ENCODE results near the gene B4GALT4. TPM values are rescaled to one million over a fixed set of nuclear protein-coding genes. Genes with fewer than 3 reads are reported as not detected.
"Not testable (repeated sequence)": the region's sequence is repeated elsewhere in the genome, so short reads cannot be mapped to it uniquely, and the experiment has no call there.

Gene B4GALT4
- total RNA-seq, 1 experiment from 2014 or later = 37.6 TPM

DNA sequence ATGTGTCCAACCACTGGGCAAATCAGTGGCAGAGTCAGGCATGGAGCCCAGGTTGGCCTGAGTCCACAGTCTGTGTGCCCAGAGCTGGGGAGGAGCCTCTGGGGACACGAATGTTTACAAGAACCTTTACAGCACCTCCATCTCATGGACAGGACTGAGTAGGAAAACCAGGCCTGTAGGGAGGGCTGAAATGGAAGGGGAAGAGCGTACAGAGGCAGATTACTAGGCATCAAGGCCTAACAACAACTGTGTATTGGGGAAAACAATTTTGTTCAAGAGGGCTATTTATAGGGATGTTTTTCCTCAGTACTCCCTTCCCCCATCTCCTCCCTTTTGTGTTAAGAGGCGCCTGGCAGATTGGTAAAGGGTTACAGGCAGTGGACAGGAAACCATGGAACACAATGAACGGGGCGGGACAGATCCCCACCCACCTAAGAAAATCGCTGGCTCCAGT is 38.5 kb upstream of the B4GALT4 start:
- no peaks in the 10 kb centered on the region for H3K4me1 ChIP-seq (ENCODE audit: insufficient read depth, low read length)
- peak; percentile 52; the same call in 1 of the 2 replicates for ATAC-seq
- DNase-seq = no peak
- H3F3A ChIP-seq (ENCODE audit: low read length, unreplicated experiment) = no peaks in the 10 kb centered on the region
- no peaks in the 10 kb centered on the region for H3K9me2 ChIP-seq (replicated peaks; ENCODE audit: low read length)
- no peak overlapping the region for H3K4me3 ChIP-seq (ENCODE audit: low read length)
- intact Hi-C loops (cut with micrococcal nuclease) = loop anchor here (10.0 kb wide), 1 partner anchor 146 kb away; no protein-coding TSS in a partner anchor
- no peaks in the 10 kb centered on the region for H4K20me1 ChIP-seq (ENCODE audit: low read length)
- POLR2A ChIA-PET (ENCODE audit: unreplicated experiment) = no interaction called here
- H2AFZ ChIP-seq (ENCODE audit: low read length) = peak overlapping the region; percentile 30; the same call in 1 of the 2 replicates
- H3K27ac ChIP-seq (ENCODE audit: low read length) = no peak overlapping the region
- no peaks in the 10 kb centered on the region for H3K79me2 ChIP-seq (ENCODE audit: low read length)
- H3K4me2 ChIP-seq (ENCODE audit: low read length) = no peak overlapping the region
- CTCF ChIA-PET = no interaction called here
- TF ChIP-seq EZH2 (IDR thresholded peaks at IDR 0.05; ENCODE audit: low read length, unreplicated experiment) = no peak
- TF ChIP-seq CTCF (conservative IDR thresholded peaks at IDR 0.05; ENCODE audit: low read depth, low read length) = no peak
- TF ChIP-seq EZH2phosphoT487 (IDR thresholded peaks at IDR 0.05; ENCODE audit: borderline replicate concordance, low read length) = no peak
- no TSS peak for BruUV-seq (replicated peaks)
- no peaks in the 10 kb centered on the region for H3K27me3 ChIP-seq (ENCODE audit: low read length)
- no peaks in the 10 kb centered on the region for H3K9me3 ChIP-seq (ENCODE audit: low read length)
- H3K9ac ChIP-seq (ENCODE audit: low read length) = no peak overlapping the region
- H3K36me3 ChIP-seq (ENCODE audit: low read depth, low read length) = no peaks in the 10 kb centered on the region

DNA sequence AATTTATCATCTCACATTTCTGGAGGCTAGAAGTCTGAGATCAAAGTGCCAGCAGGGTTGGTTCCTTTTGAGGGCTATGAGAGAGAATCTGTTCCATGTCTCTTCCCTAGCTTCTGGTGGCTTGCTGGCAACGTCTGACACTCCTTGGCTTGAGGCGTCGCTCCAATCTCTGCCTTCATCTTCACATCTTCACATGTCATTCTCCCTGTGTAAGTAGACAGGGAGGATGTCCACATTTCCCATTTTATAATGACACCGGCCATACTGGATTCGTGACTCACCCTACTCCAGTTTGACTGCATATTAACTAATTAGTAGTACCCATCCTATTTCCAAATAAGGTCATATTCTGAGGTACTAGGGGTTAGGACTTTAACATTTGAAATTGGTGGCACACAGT is 36.0 kb upstream of the B4GALT4 start:
- Histone ChIP-seq H3K4me1 (ENCODE audit: insufficient read depth, low read length) (no peaks in the 10 kb centered on the region), H3K27me3 (ENCODE audit: low read length) (no peaks in the 10 kb centered on the region), H3K27ac (ENCODE audit: low read length) (no peak overlapping the region), H3K4me2 (ENCODE audit: low read length) (no peak overlapping the region), H3K79me2 (ENCODE audit: low read length) (no peaks in the 10 kb centered on the region), H3K36me3 (ENCODE audit: low read depth, low read length) (no peaks in the 10 kb centered on the region), H3K9me3 (ENCODE audit: low read length) (no peaks in the 10 kb centered on the region), H3K9ac (ENCODE audit: low read length) (no peak overlapping the region), H4K20me1 (ENCODE audit: low read length) (no peaks in the 10 kb centered on the region), H3F3A (ENCODE audit: low read length, unreplicated experiment) (no peaks in the 10 kb centered on the region), H2AFZ (ENCODE audit: low read length) (no peak overlapping the region), H3K9me2 (replicated peaks; ENCODE audit: low read length) (no peaks in the 10 kb centered on the region), H3K4me3 (ENCODE audit: low read length) (no peak overlapping the region)
- ChIA-PET POLR2A (ENCODE audit: unreplicated experiment) (no interaction called here), CTCF (interaction anchor here (0.5 to 0.6 kb wide), 2 partner anchors 15 to 78 kb away, joined by 4 to 16 read pairs; no protein-coding TSS in a partner anchor)
- intact Hi-C loops (cut with micrococcal nuclease) = loop anchor here (10.0 kb wide), 1 partner anchor 148 kb away; no protein-coding TSS in a partner anchor
- DNase-seq = peak; percentile 14
- TF ChIP-seq EZH2phosphoT487 (IDR thresholded peaks at IDR 0.05; ENCODE audit: borderline replicate concordance, low read length) (no peak), CTCF (conservative IDR thresholded peaks at IDR 0.05; ENCODE audit: low read depth, low read length) (no peak), EZH2 (IDR thresholded peaks at IDR 0.05; ENCODE audit: low read length, unreplicated experiment) (no peak)
- ATAC-seq = no peak
- no TSS peak for BruUV-seq (replicated peaks)

- H3K79me2 ChIP-seq (ENCODE audit: low read length); DNase-seq; ATAC-seq; H3K27me3 ChIP-seq (ENCODE audit: low read length); H3K27ac ChIP-seq (ENCODE audit: low read length); H3F3A ChIP-seq (ENCODE audit: low read length, unreplicated experiment); H3K4me1 ChIP-seq (ENCODE audit: insufficient read depth, low read length); H3K4me2 ChIP-seq (ENCODE audit: low read length); BruUV-seq (replicated peaks); H3K4me3 ChIP-seq (ENCODE audit: low read length); H3K36me3 ChIP-seq (ENCODE audit: low read depth, low read length); H4K20me1 ChIP-seq (ENCODE audit: low read length); H3K9me3 ChIP-seq (ENCODE audit: low read length); CTCF ChIA-PET; H3K9ac ChIP-seq (ENCODE audit: low read length); POLR2A ChIA-PET (ENCODE audit: unreplicated experiment); H3K9me2 ChIP-seq (replicated peaks; ENCODE audit: low read length); H2AFZ ChIP-seq (ENCODE audit: low read length): not testable (repeated sequence)
- intact Hi-C loops (cut with micrococcal nuclease) = loop anchor here (10.0 kb wide), 1 partner anchor 155 kb away; no protein-coding TSS in a partner anchor
Measured at GRCh38 chr3:119270212-119270611, 29.5 kb upstream of the B4GALT4 start.
